Naive B cell (primary cell): ENCODE results near the gene TMEM161B. TPM values are rescaled to one million over a fixed set of nuclear protein-coding genes. Genes with fewer than 3 reads are reported as not detected.
"Not testable (repeated sequence)": the region's sequence is repeated elsewhere in the genome, so short reads cannot be mapped to it uniquely, and the experiment has no call there.

Experiments
- ATAC-seq, 2 donors: fragments of 150-1000 bp; cut with Tn5 transposase; 2 replicates each; pipeline ENCODE4 v1.10.0; 2021; ENCODE audit warnings: low read depth in 2 of 2, mild to moderate bottlenecking in 2 of 2, moderate library complexity in 2 of 2
- DNase-seq: peaks from one replicate; pipeline ENCODE4 v3.0.0; 2022
- H3K27ac Mint-ChIP-seq, 6 donors: one replicate each; pipeline ENCODE4 v1.8.0; 2020 to 2022; ENCODE audit warnings: mild to moderate bottlenecking in 6 of 6, mixed read lengths in 6 of 6, moderate library complexity in 5 of 6, inconsistent platforms in 2 of 6
- H3K27me3 Mint-ChIP-seq, 3 donors: one replicate each; pipeline ENCODE4 v1.8.0; 2021 to 2022; ENCODE audit warnings: mixed read lengths in 3 of 3, mild to moderate bottlenecking in 1 of 3
- H3K36me3 Mint-ChIP-seq, 2 donors: one replicate each; pipeline ENCODE4 v1.8.0; 2020 to 2022; ENCODE audit warnings: mixed read lengths in 2 of 2, inconsistent platforms in 1 of 2, mild to moderate bottlenecking in 1 of 2
- H3K4me1 Mint-ChIP-seq, 3 donors: one replicate each; pipeline ENCODE4 v1.8.0; 2020 to 2022; ENCODE audit warnings: mixed read lengths in 3 of 3, inconsistent platforms in 1 of 3, mild to moderate bottlenecking in 1 of 3, moderate library complexity in 1 of 3
- H3K4me3 Mint-ChIP-seq, 8 donors: one replicate each; pipeline ENCODE4 v1.8.0; 2020 to 2022; ENCODE audit warnings: mild to moderate bottlenecking in 8 of 8, mixed read lengths in 8 of 8, moderate library complexity in 8 of 8, inconsistent platforms in 2 of 8
- H3K9me3 Mint-ChIP-seq, 7 donors: one replicate each; pipeline ENCODE4 v1.8.0; 2020 to 2022; ENCODE audit warnings: mixed read lengths in 7 of 7, mild to moderate bottlenecking in 5 of 7, inconsistent platforms in 2 of 7, moderate library complexity in 1 of 7
- polyA plus RNA-seq, 6 donors: library from polyadenylated mRNA; unstranded; fragments of 300-500 nt; fragmentation: Illumina TruSeq; gene quantifications; one replicate each; pipeline ENCODE4 v1.2.3, GENCODE V29; 2021; ENCODE audit warnings: low read depth in 6 of 6

The TMEM161B gene
- polyA plus RNA-seq, 6 donors from 2014 or later, result 9.6 to 18.0 (median 10.8) TPM

- DNase-seq, result no peak
- Mint-ChIP-seq H3K4me1 (peaks cover 15 to 50% (median 25%) of the 10 kb centered on the region in 3 donors), H3K4me3 (no peak overlapping the region), H3K9me3 (no peaks in the 10 kb centered on the region), H3K27me3 (no peaks in the 10 kb centered on the region), H3K36me3 (peaks cover 0 to under 1% of the 10 kb centered on the region in 2 donors), H3K27ac (peak overlapping the region in 1 of 6 donors; percentile 43)
- ATAC-seq, result no peak
These were observed 24.0 kb downstream of the TMEM161B start for GRCh38 chr5:88244686-88245085.

- H3K4me1 Mint-ChIP-seq, result peaks cover 10 to 47% (median 25%) of the 10 kb centered on the region in 3 donors
- not testable (repeated sequence) for ATAC-seq, H3K27me3 Mint-ChIP-seq
These were observed 25.2 kb downstream of the TMEM161B start for GRCh38 chr5:88243493-88243892.

GRCh38 chr5:88238732-88239131 is 29.9 kb downstream of the TMEM161B start:
- no peak for ATAC-seq
- no peaks in the 10 kb centered on the region for H3K9me3 Mint-ChIP-seq
- no peak overlapping the region for H3K4me3 Mint-ChIP-seq

More at GRCh38 chr5:88243493-88243892, 25.2 kb downstream of the TMEM161B start:
- DNase-seq, H3K36me3 Mint-ChIP-seq, H3K9me3 Mint-ChIP-seq, H3K4me3 Mint-ChIP-seq, H3K27ac Mint-ChIP-seq: not testable (repeated sequence)

GRCh38 chr5:88236866-88237642 is 31.6 kb downstream of the TMEM161B start:
- ATAC-seq, result no peak
- peak overlapping the region in 2 of 6 donors; percentile 2 to 39 for H3K27ac Mint-ChIP-seq

More at GRCh38 chr5:88238732-88239131, 29.9 kb downstream of the TMEM161B start:
- H3K36me3 Mint-ChIP-seq, result peaks cover 11 to 22% of the 10 kb centered on the region in 2 donors
- H3K27ac Mint-ChIP-seq, result no peak overlapping the region
- no peak for DNase-seq
- peaks cover 8 to 18% (median 9%) of the 10 kb centered on the region in 3 donors for H3K4me1 Mint-ChIP-seq
- no peaks in the 10 kb centered on the region for H3K27me3 Mint-ChIP-seq

GRCh38 chr5:88235828-88236227 is 32.8 kb downstream of the TMEM161B start:
- H3K4me3 Mint-ChIP-seq, result no peak overlapping the region
- no peak for ATAC-seq
- no peaks in the 10 kb centered on the region for H3K9me3 Mint-ChIP-seq
- H3K27me3 Mint-ChIP-seq, result no peaks in the 10 kb centered on the region
- peaks cover 18 to 26% of the 10 kb centered on the region in 2 donors for H3K36me3 Mint-ChIP-seq
- peak overlapping the region in 2 of 6 donors; percentile 1 to 26 for H3K27ac Mint-ChIP-seq
- no peak for DNase-seq
- H3K4me1 Mint-ChIP-seq, result peaks cover 0 to 7% (median 4%) of the 10 kb centered on the region in 3 donors

More at GRCh38 chr5:88236866-88237642, 31.6 kb downstream of the TMEM161B start:
- H3K27me3 Mint-ChIP-seq, result no peaks in the 10 kb centered on the region
- no peak overlapping the region for H3K4me3 Mint-ChIP-seq
- DNase-seq, result no peak
- no peaks in the 10 kb centered on the region for H3K9me3 Mint-ChIP-seq
- peaks cover 18 to 26% of the 10 kb centered on the region in 2 donors for H3K36me3 Mint-ChIP-seq
- peaks cover 6 to 14% (median 7%) of the 10 kb centered on the region in 3 donors for H3K4me1 Mint-ChIP-seq

- Mint-ChIP-seq H3K27me3 (no peaks in the 10 kb centered on the region), H3K27ac (peak overlapping the region in 2 of 6 donors; percentile 1 to 7), H3K4me1 (peaks cover 0 to 7% (median 4%) of the 10 kb centered on the region in 3 donors), H3K4me3 (no peak overlapping the region), H3K9me3 (no peaks in the 10 kb centered on the region), H3K36me3 (peaks cover 18 to 26% of the 10 kb centered on the region in 2 donors)
- DNase-seq (no peak), ATAC-seq (no peak)
These were observed 33.3 kb downstream of the TMEM161B start for GRCh38 chr5:88235346-88235745.

- DNase-seq (no peak), ATAC-seq (no peak)
- Mint-ChIP-seq H3K27ac (no peak overlapping the region), H3K36me3 (peaks cover 11 to 32% of the 10 kb centered on the region in 2 donors), H3K9me3 (no peaks in the 10 kb centered on the region), H3K27me3 (no peaks in the 10 kb centered on the region), H3K4me1 (peaks cover 0 to 2% (median 0%) of the 10 kb centered on the region in 3 donors), H3K4me3 (no peak overlapping the region)
These were observed 38.0 kb downstream of the TMEM161B start for GRCh38 chr5:88230546-88231066.

GRCh38 chr5:88226881-88227450 is 41.7 kb downstream of the TMEM161B start:
- no peaks in the 10 kb centered on the region for H3K27me3 Mint-ChIP-seq
- no peaks in the 10 kb centered on the region for H3K9me3 Mint-ChIP-seq
- DNase-seq, result no peak
- peaks cover 0 to 24% of the 10 kb centered on the region in 2 donors for H3K36me3 Mint-ChIP-seq
- H3K27ac Mint-ChIP-seq, result peak overlapping the region in 4 of 6 donors; percentile 67 to 80 (median 72)
- H3K4me1 Mint-ChIP-seq, result no peaks in the 10 kb centered on the region
- H3K4me3 Mint-ChIP-seq, result peak overlapping the region in 1 of 8 donors; percentile 1
- no peak for ATAC-seq

GRCh38 chr5:88214655-88215054 is 54.0 kb downstream of the TMEM161B start:
- ATAC-seq, result no peak
- Mint-ChIP-seq H3K27ac (peak overlapping the region in 2 of 6 donors; percentile 12 to 68), H3K9me3 (peaks cover 0 to 3% (median 0%) of the 10 kb centered on the region in 7 donors), H3K4me3 (no peak overlapping the region), H3K4me1 (no peaks in the 10 kb centered on the region), H3K27me3 (no peaks in the 10 kb centered on the region), H3K36me3 (peaks cover 62 to 67% of the 10 kb centered on the region in 2 donors)
- no peak for DNase-seq

GRCh38 chr5:88207575-88207974 is 61.1 kb downstream of the TMEM161B start:
- Mint-ChIP-seq H3K36me3 (peaks cover 32 to 41% of the 10 kb centered on the region in 2 donors), H3K9me3 (peaks cover 0 to 3% (median 0%) of the 10 kb centered on the region in 7 donors), H3K27ac (no peak overlapping the region), H3K4me3 (no peak overlapping the region), H3K4me1 (no peaks in the 10 kb centered on the region), H3K27me3 (no peaks in the 10 kb centered on the region)
- DNase-seq, result no peak
- no peak for ATAC-seq

- Mint-ChIP-seq H3K27me3 (no peaks in the 10 kb centered on the region), H3K27ac (peak overlapping the region in 2 of 6 donors; percentile 27 to 56), H3K36me3 (peaks cover 29 to 36% of the 10 kb centered on the region in 2 donors), H3K4me1 (no peaks in the 10 kb centered on the region), H3K4me3 (no peak overlapping the region), H3K9me3 (no peaks in the 10 kb centered on the region)
- DNase-seq, result no peak
- ATAC-seq, result no peak
These were observed 64.5 kb downstream of the TMEM161B start for GRCh38 chr5:88203981-88204750.

- Mint-ChIP-seq H3K4me3 (no peak overlapping the region), H3K9me3 (peaks cover 0 to 18% (median 9%) of the 10 kb centered on the region in 7 donors), H3K27me3 (no peaks in the 10 kb centered on the region), H3K27ac (no peak overlapping the region), H3K36me3 (peaks cover 33 to 62% of the 10 kb centered on the region in 2 donors), H3K4me1 (no peaks in the 10 kb centered on the region)
- no peak for ATAC-seq
- no peak for DNase-seq
These were observed 73.0 kb downstream of the TMEM161B start for GRCh38 chr5:88195636-88196035.

- no peak for ATAC-seq
- H3K27ac Mint-ChIP-seq, result no peak overlapping the region
- H3K4me3 Mint-ChIP-seq, result no peak overlapping the region
- H3K9me3 Mint-ChIP-seq, result peaks cover 0 to 35% (median 24%) of the 10 kb centered on the region in 7 donors
- H3K36me3 Mint-ChIP-seq, result peaks cover 35 to 50% of the 10 kb centered on the region in 2 donors
- H3K4me1 Mint-ChIP-seq, result no peaks in the 10 kb centered on the region
- DNase-seq, result no peak
- H3K27me3 Mint-ChIP-seq, result no peaks in the 10 kb centered on the region
These were observed 74.7 kb downstream of the TMEM161B start for GRCh38 chr5:88193896-88194295.
